Natural killer cell treated with Interleukin-12 subunit alpha and Interleukin-12 subunit beta and Interleukin-15 and Interleukin-18, amount 100 ng/mL, for 72 hours (primary cell): ENCODE measurements around the gene NCAM1. TPM values are rescaled to one million over a fixed set of nuclear protein-coding genes. Genes with fewer than 3 reads are reported as not detected.

Experiments
- ATAC-seq, 2 donors: fragments of 150-1000 bp; cut with Tn5 transposase in 1 of 2; sonication (Bioruptor Pico), chemical (Tn5 transposase) in 1 of 2; 2 replicates each; pipeline ENCODE4 v1.10.0; 2021
- DNase-seq: peaks from one replicate; pipeline ENCODE4 v3.0.0; 2022; ENCODE audit warnings: low spot score
- H3K27ac Mint-ChIP-seq, 2 donors: 1 replicate in 1 of 2; 2 replicates in 1 of 2; pipeline ENCODE4 v1.8.0; 2022; ENCODE audit warnings: mixed read lengths in 2 of 2, mild to moderate bottlenecking in 1 of 2, moderate library complexity in 1 of 2
- H3K27me3 Mint-ChIP-seq, 2 donors: 1 replicate in 1 of 2; 2 replicates in 1 of 2; pipeline ENCODE4 v1.8.0; 2022; ENCODE audit warnings: mixed read lengths in 2 of 2
- H3K36me3 Mint-ChIP-seq: one replicate; pipeline ENCODE4 v1.8.0; 2022; ENCODE audit warnings: mixed read lengths
- H3K4me1 Mint-ChIP-seq, 2 donors: 1 replicate in 1 of 2; 2 replicates in 1 of 2; pipeline ENCODE4 v1.8.0; 2022; ENCODE audit warnings: low read depth in 2 of 2, mixed read lengths in 2 of 2, mild to moderate bottlenecking in 1 of 2
- H3K4me3 Mint-ChIP-seq: one replicate; pipeline ENCODE4 v1.8.0; 2022; ENCODE audit warnings: mixed read lengths
- H3K9me3 Mint-ChIP-seq: 2 replicates; pipeline ENCODE4 v1.8.0; 2022; ENCODE audit warnings: mixed read lengths
- total RNA-seq, 2 donors: library from RNA; stranded (reverse); gene quantifications; one replicate each; pipeline ENCODE4 v1.2.3, GENCODE V29; 2022

Gene NCAM1
- total RNA-seq, 2 donors from 2014 or later = 54.2 to 65.7 TPM

DNA sequence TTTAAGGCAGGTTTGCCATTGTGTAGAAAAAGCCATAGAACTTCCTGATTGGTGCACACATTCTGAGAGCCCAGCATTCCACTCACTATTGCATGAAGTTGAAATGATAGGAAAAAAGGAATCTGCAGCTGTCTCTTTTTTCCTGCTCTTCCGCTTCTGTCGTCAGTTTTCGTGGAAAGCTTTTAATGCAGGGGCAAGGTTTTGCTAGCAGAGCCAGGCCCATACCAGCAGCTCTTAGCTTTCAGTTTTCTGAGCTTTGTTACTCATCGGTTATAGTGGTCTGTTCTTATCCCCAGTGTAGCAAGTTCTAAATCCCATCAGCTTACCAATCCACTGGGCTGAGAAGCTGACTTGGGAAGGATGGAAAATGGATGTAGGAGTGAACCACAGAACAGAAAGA is 190.3 kb downstream of the NCAM1 start:
- no peak overlapping the region for H3K27ac Mint-ChIP-seq
- DNase-seq (no peak), ATAC-seq (no peak)
- H3K9me3 Mint-ChIP-seq = no peaks in the 10 kb centered on the region
- H3K36me3 Mint-ChIP-seq = no peaks in the 10 kb centered on the region
- no peaks in the 10 kb centered on the region for H3K27me3 Mint-ChIP-seq
- peaks cover 11 to 21% of the 10 kb centered on the region in 2 donors for H3K4me1 Mint-ChIP-seq
- H3K4me3 Mint-ChIP-seq = no peak overlapping the region

DNA sequence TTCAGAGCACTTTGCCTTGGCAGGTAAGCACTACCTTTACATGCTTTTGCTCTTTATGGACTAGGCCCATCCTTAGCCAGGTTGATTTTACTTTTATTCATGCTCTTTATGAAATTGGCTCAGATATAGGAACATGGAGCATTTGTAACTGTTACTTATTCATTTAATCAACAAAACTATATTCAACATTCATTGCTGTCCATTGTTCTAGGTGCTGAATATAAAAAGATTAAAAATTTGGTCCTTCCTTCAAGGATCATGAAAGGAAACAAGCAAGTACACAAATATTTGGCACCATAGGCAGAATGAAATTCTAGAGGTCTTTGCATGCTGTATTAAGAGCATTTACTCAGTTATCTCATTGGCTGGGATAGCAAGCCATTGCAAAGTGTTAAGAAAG is 191.3 kb downstream of the NCAM1 start:
- H3K27me3 Mint-ChIP-seq = no peaks in the 10 kb centered on the region

DNA sequence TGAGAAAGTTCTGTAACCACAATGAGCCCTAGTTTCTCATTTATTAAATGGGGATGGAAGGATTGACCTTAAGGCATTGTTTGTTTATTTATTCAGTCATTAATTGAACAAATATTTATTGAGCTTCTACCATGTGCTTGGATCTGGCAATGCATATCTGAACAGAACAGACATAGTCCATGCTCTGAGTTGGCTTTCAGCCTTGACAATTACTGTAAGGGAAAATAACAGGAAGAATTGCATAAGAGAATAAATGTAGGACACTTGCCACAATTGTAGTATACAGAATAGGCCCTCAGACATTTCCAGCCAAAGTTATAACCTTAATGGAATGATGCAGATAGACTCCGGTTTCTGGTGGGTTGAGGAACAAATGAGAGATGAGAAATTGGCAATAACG is 192.6 kb downstream of the NCAM1 start:
- Mint-ChIP-seq H3K9me3 (no peaks in the 10 kb centered on the region), H3K4me1 (peaks cover 14% of the 10 kb centered on the region in 2 donors), H3K4me3 (no peak overlapping the region), H3K27ac (no peak overlapping the region), H3K36me3 (no peaks in the 10 kb centered on the region), H3K27me3 (no peaks in the 10 kb centered on the region)
- DNase-seq = no peak
- ATAC-seq = no peak

More for the DNA sequence above, 191.3 kb downstream of the NCAM1 start:
- Mint-ChIP-seq H3K36me3 (no peaks in the 10 kb centered on the region), H3K4me3 (no peak overlapping the region), H3K9me3 (no peaks in the 10 kb centered on the region), H3K27ac (no peak overlapping the region), H3K4me1 (peaks cover 11 to 20% of the 10 kb centered on the region in 2 donors)
- DNase-seq = no peak
- ATAC-seq = no peak

DNA sequence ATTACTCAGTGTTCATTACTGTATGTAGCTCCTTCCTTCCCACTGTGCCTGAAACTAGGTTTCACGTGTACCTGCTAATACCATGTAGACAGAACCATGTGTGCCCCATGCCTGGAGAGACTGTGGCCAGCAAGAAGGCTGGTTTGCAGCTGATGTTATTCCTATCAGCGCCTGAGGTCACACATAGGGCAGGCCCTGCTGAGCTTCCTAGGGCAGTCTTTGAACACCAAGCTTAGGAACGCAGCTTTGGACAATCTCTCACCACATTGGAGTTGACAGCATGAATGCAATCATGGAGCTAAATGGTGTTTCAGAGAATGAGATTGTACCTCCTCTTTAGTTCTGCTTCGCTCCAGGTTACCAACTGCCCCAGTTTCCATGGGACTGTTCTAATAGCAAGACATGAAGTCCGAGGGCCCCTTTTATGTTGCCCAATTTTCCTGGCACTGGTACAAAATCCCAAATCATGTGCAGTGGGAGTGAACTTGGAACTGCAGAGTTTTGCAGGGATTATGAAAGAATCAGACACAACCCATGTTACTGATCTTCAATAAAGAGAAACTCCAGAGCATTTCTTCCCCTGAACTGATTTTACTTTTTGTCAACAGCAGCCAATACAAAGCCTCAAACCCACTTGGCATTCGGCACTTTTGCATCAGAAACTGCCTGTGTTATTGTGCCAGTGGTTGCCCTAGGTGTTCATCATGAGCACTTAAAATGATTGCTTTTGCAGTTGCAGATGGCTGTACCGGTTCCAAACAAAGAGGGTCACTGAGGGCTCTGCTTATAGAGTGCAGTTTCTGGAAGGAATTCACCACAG is 199.0 kb downstream of the NCAM1 start:
- Mint-ChIP-seq H3K36me3 (no peaks in the 10 kb centered on the region), H3K9me3 (no peaks in the 10 kb centered on the region), H3K27me3 (no peaks in the 10 kb centered on the region), H3K4me3 (no peak overlapping the region), H3K4me1 (peaks cover 5 to 13% of the 10 kb centered on the region in 2 donors), H3K27ac (no peak overlapping the region)
- ATAC-seq = no peak
- no peak for DNase-seq

DNA sequence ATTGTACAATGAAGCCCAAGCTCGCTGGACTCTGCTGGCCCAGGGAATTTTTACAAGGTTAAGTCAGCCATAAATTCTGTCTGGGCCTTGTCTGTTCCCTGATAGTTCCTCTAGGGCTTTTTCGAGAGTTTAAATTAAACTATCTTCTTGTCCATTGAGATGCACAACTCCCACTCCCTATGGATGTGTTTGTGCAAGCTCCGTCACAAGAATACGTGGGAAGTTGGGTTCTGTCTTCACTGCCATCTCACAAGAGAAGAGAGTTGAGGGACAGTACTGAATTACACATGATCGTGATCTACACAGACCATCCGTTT is 199.5 kb downstream of the NCAM1 start:
- no peak overlapping the region for H3K4me3 Mint-ChIP-seq
- H3K4me1 Mint-ChIP-seq = peaks cover 5 to 13% of the 10 kb centered on the region in 2 donors
- H3K27me3 Mint-ChIP-seq = no peaks in the 10 kb centered on the region
- ATAC-seq = no peak
- no peak for DNase-seq
- no peaks in the 10 kb centered on the region for H3K36me3 Mint-ChIP-seq
- H3K9me3 Mint-ChIP-seq = no peaks in the 10 kb centered on the region
- no peak overlapping the region for H3K27ac Mint-ChIP-seq

DNA sequence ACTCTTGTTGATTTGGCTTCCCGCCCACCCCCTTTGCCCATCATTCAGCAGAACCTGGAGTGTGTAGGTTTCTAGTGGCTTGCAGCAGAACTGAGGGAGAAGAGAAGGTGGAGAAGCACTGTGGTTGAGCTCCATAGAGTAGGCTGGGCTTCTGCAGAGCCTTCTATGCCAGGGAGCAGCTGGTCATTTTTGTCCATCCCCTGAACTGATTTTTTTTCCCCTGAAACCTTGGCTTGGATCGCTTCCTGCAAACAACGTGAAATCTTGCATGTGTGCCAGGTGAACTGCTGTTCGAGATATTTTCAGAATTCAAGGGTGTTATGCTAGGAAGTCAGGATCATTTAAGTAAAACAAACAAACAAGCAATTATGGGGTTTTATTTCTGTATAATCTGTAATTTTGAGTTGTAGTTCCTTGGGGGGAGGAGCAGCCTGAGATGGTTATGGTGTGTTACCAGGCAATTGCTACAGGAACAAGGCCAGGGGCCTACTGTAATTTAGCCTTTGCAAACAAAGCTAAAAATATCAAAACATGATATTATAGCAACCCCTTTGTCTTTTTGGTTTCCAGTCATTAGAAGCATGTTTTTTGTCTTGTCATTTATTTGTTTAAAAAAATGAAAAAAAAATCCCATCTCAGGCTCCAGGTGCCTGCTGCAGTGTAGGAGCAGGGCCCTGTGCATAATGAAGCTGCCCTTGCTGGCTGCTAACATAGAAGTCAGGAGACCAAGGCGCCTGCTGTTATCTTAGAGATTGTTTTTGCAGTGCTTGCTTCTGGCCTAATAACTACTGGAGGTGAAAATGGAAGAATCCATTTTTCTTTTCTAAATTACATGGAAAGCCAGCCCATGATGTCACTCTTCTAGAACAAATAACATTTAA is 200.7 kb downstream of the NCAM1 start:
- Mint-ChIP-seq H3K4me3 (no peak overlapping the region), H3K9me3 (no peaks in the 10 kb centered on the region)
- no peak for ATAC-seq

DNA sequence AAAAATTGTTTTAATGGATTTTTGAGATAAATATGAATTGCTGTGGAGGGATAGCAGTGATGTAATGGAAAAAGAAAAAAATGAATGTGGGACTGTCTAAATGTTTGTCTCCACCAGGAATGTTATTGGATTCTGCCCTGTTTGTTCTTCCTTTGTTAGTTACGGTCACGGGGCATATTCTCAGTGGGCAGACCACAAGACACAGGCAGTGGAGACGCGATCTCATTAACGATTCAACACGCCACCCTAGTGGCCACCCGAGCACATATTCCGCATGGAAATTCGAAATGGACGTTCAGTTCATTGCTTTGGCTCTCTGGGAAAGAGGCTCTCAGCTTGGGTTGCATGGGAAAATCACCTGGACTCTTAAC is 201.4 kb downstream of the NCAM1 start:
- DNase-seq (no peak), ATAC-seq (no peak)
- no peaks in the 10 kb centered on the region for H3K9me3 Mint-ChIP-seq
- H3K27ac Mint-ChIP-seq = no peak overlapping the region
- no peak overlapping the region for H3K4me3 Mint-ChIP-seq
- H3K36me3 Mint-ChIP-seq = no peaks in the 10 kb centered on the region
- no peaks in the 10 kb centered on the region for H3K27me3 Mint-ChIP-seq
- peaks cover 5 to 13% of the 10 kb centered on the region in 2 donors for H3K4me1 Mint-ChIP-seq

More for the DNA sequence above, 200.7 kb downstream of the NCAM1 start:
- DNase-seq = no peak
- H3K36me3 Mint-ChIP-seq = no peaks in the 10 kb centered on the region
- no peak overlapping the region for H3K27ac Mint-ChIP-seq
- peaks cover 5 to 13% of the 10 kb centered on the region in 2 donors for H3K4me1 Mint-ChIP-seq
- H3K27me3 Mint-ChIP-seq = no peaks in the 10 kb centered on the region

DNA sequence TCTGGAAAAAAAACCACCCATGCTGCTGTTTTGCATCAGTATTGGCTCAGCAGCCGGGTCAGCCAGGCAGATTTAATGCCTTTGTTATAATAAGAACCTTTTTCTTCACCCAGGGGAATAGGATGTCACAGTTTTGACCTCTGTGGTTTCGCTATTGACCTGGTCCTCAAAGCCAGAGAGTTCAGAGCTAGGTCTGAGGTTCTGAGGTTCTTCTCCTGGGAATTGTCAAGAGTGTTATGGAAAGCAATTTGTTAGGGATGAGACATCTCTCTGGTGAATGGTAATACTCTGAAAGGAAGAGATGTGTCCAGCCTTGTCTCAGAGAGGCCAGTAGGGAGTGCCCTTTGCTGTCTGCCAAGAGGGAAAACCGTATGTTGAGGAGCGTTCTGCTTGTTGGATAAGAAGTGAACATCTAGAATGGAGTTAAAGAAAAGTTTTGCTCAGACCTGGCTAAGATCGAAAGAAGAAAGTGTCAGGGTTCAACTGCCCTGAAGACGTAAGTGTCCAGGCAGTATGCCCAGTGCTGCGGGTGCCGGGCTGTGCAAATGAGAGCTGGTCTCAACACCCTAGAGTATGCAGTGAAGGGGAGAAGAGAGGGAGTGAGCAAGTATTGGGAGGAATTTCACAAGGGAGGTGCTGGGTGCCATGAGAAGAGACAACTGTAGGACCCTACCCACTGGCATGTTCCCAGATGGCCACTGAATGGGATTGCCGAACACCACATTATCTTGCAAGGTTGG is 202.2 kb downstream of the NCAM1 start:
- no peak for ATAC-seq
- no peak for DNase-seq
- H3K4me3 Mint-ChIP-seq = no peak overlapping the region
- no peaks in the 10 kb centered on the region for H3K36me3 Mint-ChIP-seq
- no peak overlapping the region for H3K27ac Mint-ChIP-seq
- peaks cover 5 to 16% of the 10 kb centered on the region in 2 donors for H3K4me1 Mint-ChIP-seq
- H3K9me3 Mint-ChIP-seq = no peaks in the 10 kb centered on the region
- no peaks in the 10 kb centered on the region for H3K27me3 Mint-ChIP-seq

DNA sequence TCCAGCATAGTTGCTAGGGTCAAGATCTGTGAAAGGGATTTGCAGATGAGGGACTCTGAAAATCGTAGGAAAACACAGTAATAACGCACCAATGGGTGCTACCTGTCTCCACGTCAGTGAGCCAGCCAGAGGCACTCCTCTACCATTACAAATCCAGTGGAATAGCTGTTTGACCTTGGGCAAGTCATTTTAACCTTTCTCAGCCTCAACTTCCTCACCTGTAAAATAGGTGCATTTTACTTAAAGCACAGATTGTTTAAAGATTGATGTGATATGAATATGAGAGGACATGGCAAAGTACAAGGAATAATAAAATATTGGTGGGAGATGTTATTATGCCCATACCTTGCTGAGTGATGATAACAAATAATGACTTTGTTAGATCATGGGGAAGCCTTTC is 205.1 kb downstream of the NCAM1 start:
- DNase-seq (no peak), ATAC-seq (no peak)
- Mint-ChIP-seq H3K4me3 (no peak overlapping the region), H3K4me1 (peaks cover 5 to 28% of the 10 kb centered on the region in 2 donors), H3K36me3 (no peaks in the 10 kb centered on the region), H3K27ac (no peak overlapping the region), H3K27me3 (no peaks in the 10 kb centered on the region), H3K9me3 (no peaks in the 10 kb centered on the region)

DNA sequence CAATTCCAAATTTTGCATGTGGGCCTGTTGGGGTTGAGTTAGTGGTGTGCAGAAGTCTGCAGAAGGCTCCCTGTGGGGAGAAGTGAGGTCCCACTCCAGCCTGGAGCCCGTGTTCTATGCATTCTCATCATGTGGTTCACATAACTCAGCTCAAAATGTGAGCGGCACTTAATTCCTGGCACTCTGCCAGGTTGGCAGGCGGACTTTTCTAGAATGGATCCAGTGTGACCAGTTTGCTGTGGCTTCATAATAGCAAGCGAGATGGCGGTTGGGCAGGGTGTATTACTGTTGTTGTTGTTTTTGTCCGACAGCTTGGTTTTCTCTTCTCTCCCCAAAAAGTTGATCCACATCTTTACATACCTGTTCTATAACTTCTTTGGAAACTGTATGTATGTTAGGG is 206.4 kb downstream of the NCAM1 start:
- H3K4me3 Mint-ChIP-seq = no peak overlapping the region
- no peak for DNase-seq
- H3K27me3 Mint-ChIP-seq = no peaks in the 10 kb centered on the region

DNA sequence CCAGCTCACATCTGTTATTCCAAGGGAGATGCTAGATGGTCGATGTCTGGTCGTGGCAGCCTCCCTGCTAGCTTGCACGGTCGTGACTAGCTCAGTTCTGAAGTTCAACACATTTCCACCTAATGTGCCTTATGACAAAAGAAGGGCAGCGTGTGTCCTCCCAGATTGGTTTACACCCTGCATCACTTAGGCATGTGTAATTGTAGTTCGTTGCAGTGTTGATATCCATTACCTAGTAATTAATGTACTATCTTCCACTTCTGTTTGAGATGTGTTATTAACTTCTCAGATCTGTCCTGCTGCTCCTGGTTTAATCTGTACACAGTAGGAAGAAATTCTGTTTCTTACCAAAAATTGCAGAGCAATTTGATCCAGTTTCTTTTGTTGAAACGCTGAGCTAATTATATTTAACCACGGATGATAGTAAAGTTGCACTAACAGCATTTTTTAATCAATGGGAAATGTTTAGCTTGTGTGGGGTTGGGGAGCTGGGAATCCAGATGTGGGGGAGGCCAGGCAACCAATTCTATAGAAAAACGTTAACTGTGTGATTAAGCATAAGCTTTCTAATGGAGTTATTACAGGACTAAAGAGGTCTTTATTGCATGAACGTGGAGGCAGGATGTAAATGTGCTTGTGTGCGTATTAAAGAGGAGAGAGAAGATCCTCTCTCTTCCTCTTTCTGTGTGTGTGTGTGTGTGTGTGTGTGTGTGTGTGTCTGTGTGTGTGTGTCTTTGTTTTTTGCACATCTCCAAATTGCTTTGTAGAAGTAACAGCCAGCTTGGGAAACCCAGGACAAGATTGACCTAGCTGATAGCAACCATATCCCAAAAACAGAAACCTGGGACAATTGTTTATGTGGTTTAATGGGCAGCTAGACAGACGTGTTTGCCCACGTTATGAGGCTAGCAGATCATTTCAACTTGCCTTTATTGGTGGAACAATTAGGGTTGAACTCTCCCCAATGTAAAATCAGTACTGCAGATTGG is 207.4 kb downstream of the NCAM1 start:
- H3K27ac Mint-ChIP-seq = no peak overlapping the region
- ATAC-seq (no peak), DNase-seq (no peak)
- H3K4me1 Mint-ChIP-seq = peaks cover 0 to 24% of the 10 kb centered on the region in 2 donors
- no peaks in the 10 kb centered on the region for H3K9me3 Mint-ChIP-seq
- no peaks in the 10 kb centered on the region for H3K36me3 Mint-ChIP-seq
- H3K4me3 Mint-ChIP-seq = no peak overlapping the region
- no peaks in the 10 kb centered on the region for H3K27me3 Mint-ChIP-seq

More for the DNA sequence above, 206.4 kb downstream of the NCAM1 start:
- Mint-ChIP-seq H3K27ac (no peak overlapping the region), H3K4me1 (peaks cover 4 to 32% of the 10 kb centered on the region in 2 donors), H3K36me3 (no peaks in the 10 kb centered on the region), H3K9me3 (no peaks in the 10 kb centered on the region)
- no peak for ATAC-seq

DNA sequence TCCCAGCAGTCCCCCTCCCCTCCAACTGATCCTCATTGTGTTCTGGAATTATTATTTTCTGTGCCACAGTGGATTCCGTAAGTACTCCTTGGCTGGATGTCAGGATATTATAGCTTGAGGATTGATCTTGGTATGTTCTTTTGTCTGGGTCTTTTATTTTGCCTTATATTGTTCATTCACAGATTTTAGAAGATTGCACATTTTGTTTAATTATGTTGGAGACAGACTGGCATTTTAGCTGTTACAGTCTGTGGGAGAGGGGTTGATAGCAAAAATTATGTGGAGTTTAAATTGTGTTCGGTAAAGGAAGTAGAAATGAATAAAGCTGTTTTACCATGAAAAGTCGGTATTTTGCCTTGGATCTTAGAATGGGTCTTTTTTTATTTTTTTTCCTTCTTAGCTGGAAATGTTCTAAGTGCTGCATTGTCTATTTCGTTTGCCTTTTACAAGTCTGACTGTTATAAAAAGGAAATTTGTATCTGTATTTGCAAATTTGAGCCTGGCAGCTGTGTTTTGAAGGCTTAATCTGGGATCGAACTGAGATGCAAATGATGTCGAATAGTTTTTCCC is 211.2 kb downstream of the NCAM1 start:
- no peak for ATAC-seq
- DNase-seq = no peak
- no peaks in the 10 kb centered on the region for H3K27me3 Mint-ChIP-seq
- H3K27ac Mint-ChIP-seq = no peak overlapping the region
- H3K4me1 Mint-ChIP-seq = peaks cover 11 to 39% of the 10 kb centered on the region in 2 donors
- no peaks in the 10 kb centered on the region for H3K36me3 Mint-ChIP-seq
- H3K4me3 Mint-ChIP-seq = no peak overlapping the region
- no peaks in the 10 kb centered on the region for H3K9me3 Mint-ChIP-seq

DNA sequence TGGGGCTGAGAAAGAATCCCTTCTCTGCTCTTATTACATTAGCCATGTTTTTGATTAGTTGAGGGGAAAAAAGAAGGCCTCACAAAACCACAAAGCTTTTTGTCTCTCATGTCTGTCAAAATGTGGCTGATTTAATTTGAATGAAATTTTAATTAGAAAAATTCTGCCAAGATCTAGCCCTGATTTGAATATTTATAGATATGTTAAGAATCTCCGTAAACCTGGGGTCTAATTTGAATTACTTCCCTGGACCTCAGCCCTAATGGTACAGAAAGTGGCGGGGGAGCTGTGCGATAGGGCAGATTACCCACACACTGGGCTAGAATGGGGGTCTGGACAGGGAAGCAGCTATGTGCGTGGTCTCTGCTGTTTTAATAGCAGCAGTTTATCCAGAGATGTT is 211.9 kb downstream of the NCAM1 start:
- no peaks in the 10 kb centered on the region for H3K9me3 Mint-ChIP-seq
- no peaks in the 10 kb centered on the region for H3K36me3 Mint-ChIP-seq
- ATAC-seq (no peak), DNase-seq (no peak)
- H3K27ac Mint-ChIP-seq = no peak overlapping the region
- H3K4me3 Mint-ChIP-seq = no peak overlapping the region
- peaks cover 11 to 42% of the 10 kb centered on the region in 2 donors for H3K4me1 Mint-ChIP-seq
- no peaks in the 10 kb centered on the region for H3K27me3 Mint-ChIP-seq
